Activated CD4-positive, alpha-beta T cell treated with anti-CD3 and anti-CD28 coated beads for 24 hours (primary cell): ENCODE data around the gene GOLGA3.
"Not testable (repeated sequence)": the region's sequence is repeated elsewhere in the genome, so short reads cannot be mapped to it uniquely, and the experiment has no call there.

Source experiments
- DNase-seq, 2 donors: peaks; one replicate each; pipeline ENCODE4 v3.0.0-alpha.2; 2020; ENCODE audit warnings: low read depth in 2 of 2

Gene GOLGA3

DNA sequence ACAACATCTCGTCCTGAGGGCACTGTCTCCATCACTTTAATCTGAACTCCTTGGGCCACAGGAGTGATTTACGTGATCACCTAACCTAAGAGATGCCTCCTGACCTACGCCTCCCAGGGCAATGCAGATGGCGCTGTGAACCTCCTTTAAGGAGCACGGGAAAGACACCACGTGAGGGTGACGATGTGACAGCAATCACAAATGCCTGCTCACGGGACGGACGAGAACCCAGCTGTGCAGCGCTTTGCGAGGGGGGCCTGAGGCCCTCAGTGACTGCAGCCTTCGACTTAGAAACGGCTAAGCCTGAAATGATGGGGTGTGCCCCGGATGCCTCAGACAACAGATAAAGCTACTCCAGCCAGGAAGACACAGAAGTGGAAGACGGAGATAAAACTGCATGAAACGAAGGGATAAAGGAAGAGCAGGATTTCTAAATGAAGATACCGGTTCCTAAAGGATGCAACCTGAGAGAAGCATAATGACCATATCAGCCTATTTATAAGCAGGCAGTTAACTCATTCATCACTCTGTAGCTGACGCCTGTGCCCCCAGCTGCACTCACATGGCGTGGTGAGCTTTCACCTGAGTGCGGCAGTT is 13.9 kb upstream of the GOLGA3 start:
- DNase-seq, result no peak

DNA sequence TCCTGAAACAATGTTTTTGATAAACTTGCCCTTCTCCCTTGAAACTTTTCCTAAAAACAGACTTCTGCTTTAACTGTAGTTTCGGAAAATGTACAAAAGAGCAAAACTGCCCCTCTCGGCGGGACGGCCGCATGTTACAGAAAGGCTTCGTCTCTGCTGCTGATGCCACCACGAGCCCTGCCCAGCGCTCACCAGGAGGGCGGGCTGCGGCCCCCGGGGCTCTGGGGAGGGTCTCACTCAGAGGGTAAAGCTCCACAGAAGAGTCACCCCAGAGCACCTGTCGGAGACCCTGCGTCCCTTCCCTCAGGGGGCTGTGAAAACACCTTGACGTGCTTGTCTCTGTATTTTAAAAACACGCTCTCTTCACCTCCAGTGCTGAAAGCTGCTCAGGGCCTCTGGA is 12.5 kb upstream of the GOLGA3 start:
- DNase-seq, result no peak

DNA sequence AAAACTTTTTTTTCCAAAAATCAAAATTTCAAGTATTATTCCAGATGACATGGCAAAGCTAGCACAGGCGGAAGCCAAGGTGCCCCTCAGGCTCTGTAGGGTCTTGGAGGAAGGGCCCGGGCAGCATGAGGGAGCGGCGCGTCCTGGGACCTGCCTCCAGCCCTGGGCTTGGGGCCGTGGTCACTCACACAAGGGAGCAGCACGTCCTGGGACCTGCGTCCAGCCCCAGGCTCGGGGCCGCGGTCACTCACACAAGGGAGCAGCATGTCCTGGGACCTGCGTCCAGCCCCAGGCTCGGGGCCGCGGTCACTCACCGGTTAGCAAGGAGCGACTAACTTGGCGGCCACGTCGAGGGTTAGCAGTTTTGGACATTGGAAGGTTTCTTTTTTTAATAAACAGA is 11.9 kb upstream of the GOLGA3 start:
- no peak for DNase-seq

DNA sequence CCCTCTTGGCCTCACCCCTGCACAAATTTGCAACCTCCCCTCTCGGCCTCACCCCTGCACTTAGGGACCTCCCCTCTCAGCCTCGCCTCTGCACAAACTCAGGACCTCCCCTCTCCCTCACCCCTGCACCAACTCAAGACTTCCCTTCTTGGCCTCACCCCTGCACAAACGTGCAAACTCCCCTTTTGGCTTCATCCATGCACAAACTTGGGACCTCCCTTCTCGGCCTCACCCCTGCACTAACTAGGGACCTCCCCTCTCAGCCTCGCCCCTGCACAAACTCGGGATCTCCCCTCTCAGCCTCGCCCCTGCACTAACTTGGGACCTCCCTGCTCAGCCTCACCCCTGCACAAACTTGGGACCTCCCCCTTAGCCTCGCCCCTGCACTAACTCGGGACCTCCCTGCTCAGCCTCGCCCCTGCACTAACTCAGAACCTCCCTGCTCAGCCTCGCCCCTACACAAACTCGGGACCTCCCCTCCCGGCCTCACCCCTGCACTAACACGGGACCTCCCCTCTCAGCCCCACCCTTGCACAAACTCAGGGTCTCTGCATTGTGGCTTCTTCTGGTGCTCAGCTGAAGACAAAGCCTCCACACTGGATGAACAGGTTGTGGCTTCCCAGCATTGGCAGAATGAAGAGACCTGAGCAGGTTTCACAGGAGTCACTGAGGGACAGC is 11.0 kb upstream of the GOLGA3 start:
- no peak for DNase-seq

DNA sequence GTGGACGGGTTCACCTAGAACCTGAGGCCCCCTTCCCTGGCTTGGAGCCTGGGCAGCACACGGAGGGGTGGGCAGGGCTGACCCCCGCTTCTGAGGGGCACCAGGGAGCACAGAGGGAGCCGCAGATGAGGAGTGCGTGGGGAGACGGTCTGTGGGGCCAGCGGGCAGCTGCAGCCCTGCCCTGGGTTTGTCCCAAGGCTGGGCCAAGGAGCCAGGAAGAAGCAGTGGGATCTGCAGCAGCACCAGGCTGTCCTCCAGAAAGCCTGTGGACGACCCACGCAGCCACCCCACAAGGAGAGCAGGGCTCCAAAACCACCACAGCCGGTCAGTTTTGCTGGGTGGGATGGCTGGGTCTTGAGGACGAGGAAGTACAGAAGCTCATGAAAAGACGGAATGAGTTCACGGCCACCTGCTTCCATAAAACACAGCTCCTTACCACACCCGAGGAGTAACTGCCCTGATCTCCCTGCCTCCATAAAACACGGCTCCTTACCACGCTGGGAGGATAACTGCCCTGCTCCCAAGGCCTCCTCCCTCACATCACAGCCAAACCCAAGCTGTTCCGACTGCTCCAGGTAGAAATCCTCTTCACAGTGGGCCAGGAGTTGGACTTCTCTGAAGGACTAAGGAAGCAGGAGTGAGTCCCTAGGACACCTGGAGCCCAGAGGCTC is 9.9 kb upstream of the GOLGA3 start:
- DNase-seq, result no peak

DNA sequence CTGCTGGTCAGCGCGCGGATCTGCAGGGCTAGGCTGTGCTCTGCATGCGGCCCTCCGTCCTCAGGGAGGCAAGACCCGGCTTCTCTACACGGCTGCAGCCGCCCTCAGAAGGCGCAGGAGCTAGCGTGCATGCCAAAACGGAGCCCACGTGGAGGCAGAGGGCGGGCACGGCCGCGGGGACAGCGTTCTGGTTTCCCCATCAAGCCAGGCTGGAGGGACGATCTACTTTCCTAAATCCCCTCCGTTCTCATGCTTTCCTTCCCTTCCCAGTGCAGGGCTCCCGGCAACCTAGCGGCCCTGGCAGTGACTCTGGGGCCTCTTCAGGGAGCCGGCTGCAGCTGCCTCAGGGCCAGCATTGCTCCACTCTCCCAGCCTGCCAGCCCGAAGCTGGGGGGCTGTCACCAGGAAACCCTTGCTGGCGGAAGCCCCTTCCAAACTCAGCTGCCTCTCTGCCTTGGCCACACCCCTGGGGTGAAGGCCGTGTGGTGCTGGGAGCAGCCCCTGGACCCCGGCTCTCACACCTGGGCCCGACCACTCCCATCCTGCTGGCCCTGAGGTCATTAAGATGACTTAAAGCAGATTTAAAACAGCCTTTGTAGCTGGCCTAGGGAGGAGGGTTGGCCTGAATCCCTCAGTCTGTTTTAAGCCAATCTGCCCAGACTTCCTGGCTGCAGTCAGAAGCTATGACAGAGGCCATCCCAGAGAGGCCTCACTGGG is 9.2 kb upstream of the GOLGA3 start:
- no peak for DNase-seq

DNA sequence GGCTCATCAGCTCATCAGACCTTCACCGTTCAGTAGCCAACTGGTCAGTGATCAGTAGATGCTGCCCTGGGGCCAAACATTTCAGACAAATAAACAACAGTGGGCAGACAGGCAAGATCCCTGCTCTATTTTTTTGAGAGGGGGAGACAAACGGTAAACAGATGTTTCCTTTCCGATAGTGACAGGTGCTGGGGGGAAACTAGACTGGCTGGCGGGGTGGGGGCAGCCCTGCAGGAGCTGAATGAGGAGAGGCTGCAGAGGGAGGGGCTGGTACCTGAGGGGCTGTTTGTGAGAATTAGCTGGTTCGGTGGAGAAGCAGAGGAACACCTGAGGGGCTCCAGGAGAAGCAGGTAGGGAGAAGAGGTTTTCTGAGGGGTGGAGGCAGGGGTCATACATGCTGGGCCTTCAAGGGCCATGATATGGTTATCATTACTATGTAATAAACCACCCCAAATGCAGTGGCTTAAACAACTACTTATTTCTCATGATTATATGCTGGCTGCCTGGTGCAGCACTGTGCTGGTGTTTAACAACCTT is 8.2 kb upstream of the GOLGA3 start:
- no peak for DNase-seq

DNA sequence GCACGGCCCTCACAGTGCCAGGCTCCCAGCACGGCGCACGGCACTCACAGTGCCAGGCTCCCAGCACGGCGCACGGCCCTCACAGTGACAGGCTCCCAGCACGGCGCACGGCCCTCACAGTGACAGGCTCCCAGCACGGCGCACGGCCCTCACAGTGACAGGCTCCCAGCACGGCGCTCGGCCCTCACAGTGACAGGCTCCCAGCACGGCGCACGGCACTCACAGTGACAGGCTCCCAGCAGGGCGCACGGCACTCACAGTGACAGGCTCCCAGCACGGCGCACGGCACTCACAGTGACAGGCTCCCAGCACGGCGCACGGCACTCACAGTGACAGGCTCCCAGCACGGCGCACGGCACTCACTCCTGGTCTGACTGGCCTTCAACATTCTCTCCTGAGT is 7.6 kb upstream of the GOLGA3 start:
- not testable (repeated sequence) for DNase-seq

DNA sequence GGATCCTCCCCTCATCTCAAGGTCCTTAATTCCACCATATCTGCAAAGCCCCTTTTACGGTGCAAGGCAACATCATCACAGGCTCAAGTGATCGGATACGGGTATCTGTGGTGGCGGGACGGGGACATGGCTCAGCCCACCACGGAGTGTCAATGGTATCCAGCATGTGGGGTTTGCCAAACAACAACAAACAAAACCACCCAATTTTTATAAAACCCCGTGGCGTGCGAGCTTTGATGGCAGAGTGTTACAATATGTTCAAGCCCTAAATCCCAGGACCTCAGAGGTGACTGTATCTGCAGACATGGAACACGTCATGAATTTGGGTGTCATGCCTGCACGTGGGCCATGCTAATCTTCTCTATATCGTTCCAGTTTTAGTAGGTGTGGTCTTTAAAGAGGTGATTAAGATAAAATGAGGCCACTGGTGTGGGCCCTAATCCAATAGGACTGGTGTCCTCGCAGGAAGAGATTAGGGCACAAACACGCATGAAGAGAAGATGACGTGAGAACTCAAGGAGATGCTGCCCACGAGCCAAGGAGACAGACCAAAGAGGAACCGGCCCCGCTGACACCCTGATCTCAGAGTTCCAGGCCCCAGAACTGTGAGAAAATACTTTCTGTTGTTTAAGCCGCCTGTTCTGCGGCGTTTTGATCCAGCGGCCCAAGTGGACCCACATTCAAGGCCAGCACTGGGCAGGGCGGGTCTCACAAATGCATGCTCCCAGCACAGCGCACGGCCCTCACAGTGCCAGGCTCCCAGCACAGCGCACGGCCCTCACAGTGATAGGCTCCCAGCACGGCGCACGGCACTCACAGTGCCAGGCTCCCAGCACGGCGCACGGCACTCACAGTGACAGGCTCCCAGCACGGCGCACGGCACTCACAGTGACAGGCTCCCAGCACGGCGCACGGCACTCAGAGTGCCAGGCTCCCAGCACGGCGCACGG is 6.7 kb upstream of the GOLGA3 start:
- no peak for DNase-seq

DNA sequence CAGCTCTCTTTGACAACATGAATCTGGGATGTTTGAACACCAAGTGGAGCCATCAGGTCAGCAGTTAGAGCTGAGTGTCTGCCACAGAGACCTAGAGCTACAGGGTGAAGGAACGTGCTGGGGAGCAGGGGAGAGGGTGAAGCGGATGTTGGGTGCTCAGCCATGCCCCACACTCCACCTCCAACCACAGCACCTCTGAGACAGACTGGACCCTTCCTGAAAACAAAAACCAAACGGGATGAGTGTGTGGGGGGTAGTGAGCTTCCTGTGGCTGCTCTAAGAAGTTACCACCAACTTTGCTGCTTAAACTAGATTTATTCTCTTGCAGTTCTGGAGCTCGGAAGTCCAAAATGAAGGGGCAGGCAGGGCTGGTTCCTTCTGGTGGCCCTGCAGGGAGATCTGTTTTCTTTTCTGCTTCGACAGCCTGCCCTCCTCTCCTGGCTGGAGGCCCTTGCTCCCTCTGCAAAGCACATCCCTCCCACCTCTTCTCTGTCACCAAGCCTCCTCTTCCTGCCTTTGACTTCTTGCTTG is 5.6 kb upstream of the GOLGA3 start:
- DNase-seq, result no peak

DNA sequence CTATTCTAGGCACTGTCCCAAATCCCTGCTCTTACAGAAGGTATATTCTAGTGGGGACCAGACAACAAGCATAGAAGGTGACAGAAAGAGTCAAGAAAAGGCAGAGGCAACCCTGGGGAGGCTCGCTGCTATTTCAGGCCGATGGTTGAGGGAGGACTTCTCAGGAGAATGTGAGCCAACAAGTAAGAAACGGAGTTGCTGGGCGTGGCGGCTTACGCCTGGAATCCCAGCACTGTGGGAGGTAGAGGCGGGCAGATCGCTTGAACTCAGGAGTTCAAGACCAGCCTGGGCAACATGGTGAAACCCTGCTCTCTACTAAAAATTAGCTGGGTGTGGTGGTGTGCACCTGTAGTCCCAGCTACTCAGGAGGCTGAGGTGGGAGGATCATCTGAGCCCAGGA is 4.7 kb upstream of the GOLGA3 start:
- DNase-seq, result no peak

DNA sequence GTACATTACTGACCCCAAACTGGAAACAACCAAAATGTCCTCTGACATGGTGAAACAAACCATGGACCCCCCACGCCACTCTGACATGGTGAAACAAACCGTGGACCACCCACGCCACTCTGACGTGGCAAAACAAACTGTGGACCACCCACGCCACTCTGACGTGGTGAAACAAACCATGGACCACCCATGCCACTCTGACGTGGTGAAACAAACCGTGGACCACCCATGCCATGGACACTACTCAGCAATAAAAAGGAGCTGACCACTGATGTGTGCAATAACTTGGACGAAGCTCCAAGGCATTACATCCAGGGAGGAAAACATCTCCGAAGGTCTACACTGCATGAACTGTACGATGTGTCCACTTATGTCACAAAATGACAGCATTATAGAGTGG is 3.1 kb upstream of the GOLGA3 start:
- no peak for DNase-seq

DNA sequence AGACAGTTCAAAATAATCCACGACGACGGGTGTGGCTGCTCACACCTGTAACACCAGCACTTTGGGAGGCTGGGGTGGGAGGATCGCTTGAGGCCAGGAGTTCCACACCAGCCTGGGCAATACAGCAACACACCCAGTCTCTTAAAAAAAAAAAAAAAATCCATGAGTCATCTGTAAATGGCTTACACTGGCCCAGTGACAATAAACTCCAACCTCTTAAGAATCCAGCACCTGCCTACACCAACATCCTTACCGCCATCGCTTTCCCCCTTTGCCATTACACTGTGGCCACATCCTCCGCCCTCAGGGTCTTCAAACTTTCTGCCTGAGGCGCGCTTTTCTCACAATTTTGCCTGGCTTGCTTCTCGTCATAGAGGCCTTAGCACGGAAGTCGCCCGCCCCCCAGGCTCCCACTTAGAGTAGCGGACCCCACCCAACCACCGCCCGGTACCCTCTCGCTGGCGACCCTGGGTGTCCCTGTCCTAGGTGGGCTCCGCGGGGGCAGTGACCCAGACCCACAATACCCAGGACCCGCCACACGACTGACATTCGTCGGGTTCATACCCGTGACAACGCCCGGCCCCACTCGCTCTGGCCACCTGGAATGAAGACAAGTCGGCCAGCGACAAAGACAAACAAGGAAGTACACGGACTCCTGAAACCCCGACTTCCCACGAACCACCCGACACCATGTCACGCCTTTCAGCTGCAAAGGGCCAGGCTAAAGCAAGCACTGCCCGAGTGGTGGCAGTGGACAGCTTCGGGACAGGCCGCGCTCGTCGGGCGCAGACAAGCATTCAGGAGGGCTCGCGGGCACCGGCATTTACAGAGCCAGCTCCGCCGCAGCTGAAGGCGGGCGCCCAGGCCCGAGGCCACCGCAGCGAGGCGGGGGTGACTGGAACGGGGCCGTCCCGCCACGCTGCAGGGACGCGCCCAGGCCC is 636 bp downstream of the GOLGA3 start:
- DNase-seq, result no peak

DNA sequence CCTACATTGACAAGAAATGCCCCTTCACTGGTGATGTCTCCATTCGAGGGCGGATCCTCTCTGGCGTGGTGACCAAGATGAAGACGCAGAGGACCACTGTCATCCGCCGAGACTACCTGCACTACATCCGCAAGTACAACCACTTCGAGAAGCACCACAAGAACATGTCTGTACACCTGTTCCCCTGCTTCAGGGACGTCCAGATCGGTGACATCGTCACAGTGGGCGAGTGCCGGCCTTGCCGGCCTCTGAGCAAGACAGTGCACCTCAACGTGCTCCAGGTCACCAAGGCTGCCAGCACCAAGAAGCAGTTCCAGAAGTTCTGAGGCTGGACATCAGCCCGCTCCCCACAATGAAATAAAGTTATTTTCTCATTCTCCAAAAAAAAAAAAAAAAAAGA is 2.8 kb downstream of the GOLGA3 start:
- DNase-seq, result no peak

DNA sequence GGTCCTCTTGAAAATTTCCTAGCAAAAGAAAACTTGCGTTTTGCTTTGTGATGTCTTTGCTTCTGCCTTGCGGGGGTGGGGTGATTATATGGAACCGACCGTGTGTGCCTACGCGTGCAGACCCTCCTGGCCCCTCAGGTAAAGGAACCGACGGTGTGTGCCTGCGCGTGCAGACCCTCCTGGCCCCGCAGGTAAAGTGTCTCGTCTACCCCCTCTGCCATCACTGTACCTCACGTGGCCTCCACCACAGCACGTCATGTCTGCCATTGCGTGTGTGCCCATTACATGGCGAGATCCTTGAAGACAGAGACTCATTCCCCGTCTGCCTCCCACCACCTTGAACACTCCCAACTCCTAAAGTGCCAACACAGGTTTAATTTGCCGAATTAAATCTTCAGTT is 3.6 kb downstream of the GOLGA3 start:
- no peak for DNase-seq

DNA sequence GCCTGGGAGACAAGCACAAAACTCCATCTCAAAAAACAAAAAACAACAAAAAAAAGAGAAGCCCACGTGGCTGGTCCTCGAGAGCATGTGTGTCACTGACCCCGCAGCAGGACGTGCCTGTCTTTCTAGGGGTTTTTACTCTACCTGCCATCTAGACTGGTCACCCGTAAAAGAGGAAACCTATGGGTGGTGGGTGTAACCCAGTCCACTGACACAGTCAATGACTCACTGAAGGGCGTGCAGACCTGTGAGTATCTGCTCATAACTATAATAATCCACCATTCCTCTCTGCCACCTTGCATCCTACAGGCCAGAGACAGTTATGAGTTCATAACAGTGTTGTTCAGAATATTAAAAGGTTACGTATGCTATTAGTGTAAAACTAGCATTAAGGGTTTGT is 4.6 kb downstream of the GOLGA3 start:
- DNase-seq, result no peak

DNA sequence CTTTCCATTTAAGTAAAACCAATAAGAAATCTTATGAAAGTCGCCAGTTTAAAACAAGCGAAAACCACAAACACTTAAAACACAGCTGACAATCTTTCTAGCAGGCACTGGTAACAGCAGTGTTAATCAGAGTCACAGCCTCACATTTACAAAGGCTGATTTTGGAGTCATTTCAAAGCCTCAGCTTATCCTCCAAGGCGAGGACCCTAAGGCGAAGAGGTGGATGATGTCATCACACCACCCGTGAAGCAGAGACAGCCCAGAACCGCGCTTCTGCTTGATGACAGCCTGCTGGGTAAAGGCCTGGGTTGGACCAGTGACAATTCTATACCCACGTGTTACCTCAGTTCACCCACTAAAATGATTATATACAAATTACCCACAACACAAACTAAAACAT is 10.1 kb downstream of the GOLGA3 start:
- DNase-seq, result no peak

DNA sequence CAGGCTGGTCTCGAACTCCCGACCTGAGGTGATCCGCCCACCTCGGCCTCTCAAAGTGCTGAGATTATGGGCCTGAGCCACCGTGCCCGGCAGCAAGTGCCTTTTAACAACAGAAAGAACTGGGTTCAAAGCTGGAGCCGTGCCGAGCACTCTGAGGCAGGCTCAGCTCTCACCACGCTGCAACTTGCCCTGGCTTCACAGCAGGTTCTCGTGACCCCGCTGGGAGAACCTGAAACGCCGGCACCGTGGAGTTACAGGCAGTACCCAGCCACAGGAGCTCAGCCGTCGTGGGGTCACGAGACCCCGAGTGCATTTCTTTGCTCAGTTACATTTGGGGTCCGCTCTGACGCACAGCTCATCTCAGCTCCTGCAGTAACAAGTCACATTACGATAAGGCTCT is 14.4 kb downstream of the GOLGA3 start:
- DNase-seq, result no peak

DNA sequence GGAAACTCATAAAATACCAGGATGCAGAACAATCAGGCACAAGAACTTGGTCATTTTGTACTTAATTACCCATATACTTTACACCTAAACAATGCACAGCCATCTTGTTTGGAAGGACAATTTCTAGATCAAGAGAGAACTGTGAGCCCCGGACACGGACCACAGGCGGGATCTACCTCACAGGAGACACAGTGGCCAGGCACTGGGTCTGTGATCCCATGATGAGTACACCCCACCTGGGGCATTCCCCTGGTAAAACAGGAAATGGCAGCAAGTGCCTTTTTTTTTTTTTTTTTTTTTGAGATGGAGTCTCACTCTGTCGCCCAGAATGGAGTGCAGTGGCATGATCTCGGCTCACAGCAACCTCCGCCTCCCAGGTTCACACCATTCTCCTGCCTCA is 15.2 kb downstream of the GOLGA3 start:
- DNase-seq, result no peak
